Measurements from ENCODE around the gene CDH12. TPM values are rescaled to one million over a fixed set of nuclear protein-coding genes. Genes with fewer than 3 reads are reported as not detected.
"Not testable (repeated sequence)": the region's sequence is repeated elsewhere in the genome, so short reads cannot be mapped to it uniquely, and the experiment has no call there.

CDH12 gene
- total and polyA plus RNA-seq, 2 donors: 0.05 to 3.5 TPM

DNA sequence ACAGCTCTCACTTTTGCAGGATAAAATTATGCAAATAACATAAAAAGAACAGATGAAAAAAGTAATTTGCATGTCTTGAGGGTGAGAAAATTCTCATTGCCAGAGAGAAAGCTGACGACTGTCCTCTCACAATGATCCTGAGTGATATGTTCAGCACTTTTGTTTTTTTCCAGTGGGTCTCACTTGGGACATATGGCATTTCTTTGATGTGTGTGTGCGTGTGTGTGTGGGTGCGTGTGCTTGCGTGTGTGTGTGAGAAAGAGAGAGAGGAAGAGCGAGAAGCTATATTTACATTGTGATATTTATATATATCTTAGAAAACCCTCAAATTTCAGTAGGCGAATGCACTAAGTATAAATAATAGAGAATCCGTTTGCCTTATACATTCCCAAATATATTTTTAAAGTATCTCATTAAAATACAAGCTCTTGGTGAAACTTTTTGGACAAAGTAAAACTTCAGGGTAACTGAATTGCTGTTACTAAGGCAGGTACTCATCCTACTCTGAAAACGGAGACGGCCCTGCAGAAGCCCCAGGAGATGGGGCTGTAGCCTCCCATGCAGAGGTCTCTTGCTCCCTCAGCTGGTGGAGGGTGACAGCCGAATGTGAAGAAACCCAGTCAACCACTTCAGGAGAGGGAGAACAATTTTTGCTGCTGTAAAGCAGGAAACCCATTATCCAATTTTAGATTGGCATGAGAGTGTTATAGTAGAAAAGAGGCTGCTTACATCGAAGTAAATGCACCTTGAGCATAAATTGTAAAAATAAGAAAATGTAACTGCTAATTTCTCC lies 639.2 kb downstream of the CDH12 start:
- DNase-seq (ENCODE audit: extremely low spot score); H3K36me3 ChIP-seq (ENCODE audit: insufficient read depth); H3K27ac ChIP-seq (ENCODE audit: low read depth); H3K4me3 ChIP-seq (ENCODE audit: low read depth, low read length); H3K4me1 ChIP-seq (ENCODE audit: insufficient read depth): not testable (repeated sequence)
- WGBS: 57% methylated on average over 9 of the region's 11 CpGs

DNA sequence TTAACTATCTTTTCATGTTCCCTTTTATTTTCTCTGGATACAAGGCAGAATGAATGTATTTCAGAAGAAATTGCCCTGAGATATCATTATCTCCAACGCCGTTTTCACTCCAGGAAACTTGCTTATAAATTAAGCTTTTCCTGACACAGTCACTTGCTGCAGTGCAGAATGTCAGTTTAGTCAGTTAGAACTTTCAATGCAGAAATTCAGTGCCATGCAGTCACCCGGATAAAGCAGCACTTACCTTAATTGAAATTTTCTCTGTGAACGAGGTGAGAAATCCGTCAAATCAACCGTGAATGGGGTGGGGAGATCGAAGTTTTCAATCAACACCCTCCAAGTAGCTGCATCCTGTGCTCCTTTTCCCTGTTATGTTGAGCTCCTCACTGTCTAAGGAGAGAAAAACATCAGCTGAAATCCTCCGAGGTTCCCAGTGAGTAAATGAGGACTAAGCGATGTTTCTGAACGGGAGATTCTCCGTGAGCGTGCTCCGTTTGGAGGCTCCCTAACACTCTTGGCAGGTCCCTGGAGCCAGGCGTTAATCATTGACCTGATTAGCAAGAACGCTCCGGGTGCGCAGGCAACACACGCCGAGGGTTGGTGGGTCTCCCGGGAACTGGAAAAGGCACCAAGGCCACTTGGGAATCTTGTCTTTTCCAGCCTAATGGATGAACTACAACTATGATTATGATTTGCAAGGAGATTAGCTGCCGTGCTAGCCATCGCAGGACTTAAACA lies 640.7 kb downstream of the CDH12 start:
- not testable (repeated sequence) for H3K36me3 ChIP-seq (ENCODE audit: insufficient read depth); DNase-seq (ENCODE audit: extremely low spot score); H3K4me3 ChIP-seq (ENCODE audit: low read depth, low read length); H3K4me1 ChIP-seq (ENCODE audit: insufficient read depth); H3K27ac ChIP-seq (ENCODE audit: low read depth)
- WGBS: 13% methylated on average over 20 of the region's 22 CpGs

DNA sequence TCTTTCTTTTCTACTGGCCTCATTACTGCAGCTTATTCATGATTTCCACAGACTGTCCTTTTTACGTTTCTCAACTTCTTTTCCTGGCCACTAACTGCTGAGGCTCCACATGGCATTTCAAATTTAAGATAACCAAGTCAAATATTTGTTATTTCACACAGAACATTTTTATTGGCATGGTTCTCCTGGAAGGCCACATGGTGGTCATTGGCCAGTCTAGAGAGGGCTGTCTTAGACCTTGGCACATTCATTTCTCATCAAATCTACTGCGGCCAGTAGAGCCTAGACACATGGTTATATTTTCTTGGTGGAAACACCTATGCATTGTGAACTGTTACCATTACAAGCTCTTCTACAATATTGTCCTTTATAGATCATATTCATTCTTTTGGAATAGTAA lies 644.7 kb downstream of the CDH12 start:
- not testable (repeated sequence) for H3K27ac ChIP-seq (ENCODE audit: low read depth); H3K36me3 ChIP-seq (ENCODE audit: insufficient read depth); DNase-seq (ENCODE audit: extremely low spot score); H3K4me1 ChIP-seq (ENCODE audit: insufficient read depth); H3K4me3 ChIP-seq (ENCODE audit: low read depth, low read length)
- 79% methylated on average over 2 of the region's 2 CpGs for WGBS

DNA sequence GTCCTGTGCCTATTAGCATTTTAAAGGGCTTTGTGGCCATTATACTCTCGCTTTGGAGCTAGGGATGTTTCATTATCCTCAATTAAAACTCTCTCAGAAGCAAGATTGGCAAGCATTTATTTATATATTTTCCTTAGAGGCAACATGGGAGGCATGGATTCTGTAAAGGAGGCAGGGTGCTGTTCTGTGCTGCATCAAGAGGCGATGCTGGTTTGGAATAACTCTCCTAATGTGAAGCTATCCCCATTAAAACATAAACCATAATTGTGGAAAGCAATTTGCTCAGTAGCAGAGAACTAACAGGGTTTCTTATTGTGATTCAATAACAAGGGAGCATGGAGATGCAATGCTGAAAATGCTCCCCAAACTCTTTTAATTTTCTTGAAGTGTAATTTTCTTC lies 664.5 kb downstream of the CDH12 start:
- H3K36me3 ChIP-seq (ENCODE audit: insufficient read depth); H3K4me3 ChIP-seq (ENCODE audit: low read depth, low read length); H3K27ac ChIP-seq (ENCODE audit: low read depth); DNase-seq (ENCODE audit: extremely low spot score); H3K4me1 ChIP-seq (ENCODE audit: insufficient read depth): not testable (repeated sequence)
- WGBS: 93% methylated on average over 2 of the region's 2 CpGs

GRCh38 chr5:22187632-22188228 lies 665.4 kb downstream of the CDH12 start:
- not testable (repeated sequence) for H3K27ac ChIP-seq (ENCODE audit: low read depth); DNase-seq (ENCODE audit: extremely low spot score); H3K4me3 ChIP-seq (ENCODE audit: low read depth, low read length); H3K36me3 ChIP-seq (ENCODE audit: insufficient read depth); H3K4me1 ChIP-seq (ENCODE audit: insufficient read depth)
- WGBS: 61% methylated on average over 4 of the region's 4 CpGs

DNA sequence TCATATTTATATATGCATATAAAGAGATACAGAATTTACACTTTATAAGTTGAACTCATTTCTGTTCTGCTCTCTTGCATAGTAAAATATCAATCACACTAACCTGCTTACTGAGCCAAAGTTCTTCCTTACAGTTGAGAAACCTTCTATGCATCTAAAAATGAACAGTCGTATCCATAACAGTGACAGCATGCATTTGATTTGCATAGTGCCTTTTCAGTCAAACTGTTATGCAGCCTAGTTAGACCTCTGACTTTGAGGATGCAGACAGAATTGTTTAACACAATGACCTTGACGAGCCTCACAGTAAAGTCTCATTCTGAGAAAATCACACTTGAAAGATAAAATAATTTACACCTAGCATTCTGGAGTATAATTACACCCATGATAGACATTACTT lies 683.9 kb downstream of the CDH12 start:
- 59% methylated on average over 2 of the region's 2 CpGs for WGBS

DNA sequence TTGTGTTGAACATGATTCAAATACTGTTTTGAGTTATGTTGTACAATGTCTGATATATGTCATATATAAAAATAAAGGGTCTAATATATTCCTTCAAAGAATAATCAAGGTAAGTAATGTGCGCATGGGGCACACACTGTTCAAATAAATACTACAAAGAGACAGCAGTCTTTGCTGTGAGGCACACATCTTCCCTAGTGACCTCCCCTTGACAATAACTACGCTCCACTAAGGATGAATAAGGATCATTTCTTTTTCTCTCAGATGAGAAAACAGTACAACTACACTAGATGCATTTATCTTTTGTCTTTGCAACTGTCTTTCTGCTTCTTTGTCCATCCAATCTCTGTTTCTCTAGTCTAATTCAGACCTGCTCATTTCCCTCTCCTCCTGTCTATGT lies 684.4 kb downstream of the CDH12 start:
- not testable (repeated sequence) for H3K27ac ChIP-seq (ENCODE audit: low read depth); H3K4me1 ChIP-seq (ENCODE audit: insufficient read depth); H3K4me3 ChIP-seq (ENCODE audit: low read depth, low read length); H3K36me3 ChIP-seq (ENCODE audit: insufficient read depth); DNase-seq (ENCODE audit: extremely low spot score)
- no CpG with 5 or more reads among the region's 2 CpGs for WGBS

More for the DNA sequence above, 683.9 kb downstream of the CDH12 start:
- not testable (repeated sequence) for H3K4me1 ChIP-seq (ENCODE audit: insufficient read depth); DNase-seq (ENCODE audit: extremely low spot score); H3K36me3 ChIP-seq (ENCODE audit: insufficient read depth); H3K4me3 ChIP-seq (ENCODE audit: low read depth, low read length); H3K27ac ChIP-seq (ENCODE audit: low read depth)

DNA sequence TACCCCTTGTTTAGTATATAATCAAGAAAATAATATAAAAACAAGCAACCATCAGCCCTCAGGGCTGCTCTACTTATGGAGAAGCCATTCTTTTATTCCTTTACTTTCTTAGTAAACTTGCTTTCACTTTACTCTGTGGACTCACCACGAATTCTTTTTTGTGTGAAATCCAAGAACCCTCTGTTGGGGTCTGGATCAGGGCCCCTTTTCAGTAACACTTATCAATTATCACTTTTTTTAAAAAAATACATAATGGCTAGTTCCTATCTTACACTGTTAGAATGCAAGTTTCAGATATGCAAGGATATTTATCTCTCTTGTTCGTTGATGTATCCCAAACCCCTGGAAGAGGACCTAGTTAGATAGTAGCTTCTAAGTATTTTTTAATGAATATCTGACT lies 687.2 kb downstream of the CDH12 start:
- WGBS: 75% methylated on average over 2 of the region's 2 CpGs
- DNase-seq (ENCODE audit: extremely low spot score); H3K4me1 ChIP-seq (ENCODE audit: insufficient read depth); H3K27ac ChIP-seq (ENCODE audit: low read depth); H3K36me3 ChIP-seq (ENCODE audit: insufficient read depth); H3K4me3 ChIP-seq (ENCODE audit: low read depth, low read length): not testable (repeated sequence)

DNA sequence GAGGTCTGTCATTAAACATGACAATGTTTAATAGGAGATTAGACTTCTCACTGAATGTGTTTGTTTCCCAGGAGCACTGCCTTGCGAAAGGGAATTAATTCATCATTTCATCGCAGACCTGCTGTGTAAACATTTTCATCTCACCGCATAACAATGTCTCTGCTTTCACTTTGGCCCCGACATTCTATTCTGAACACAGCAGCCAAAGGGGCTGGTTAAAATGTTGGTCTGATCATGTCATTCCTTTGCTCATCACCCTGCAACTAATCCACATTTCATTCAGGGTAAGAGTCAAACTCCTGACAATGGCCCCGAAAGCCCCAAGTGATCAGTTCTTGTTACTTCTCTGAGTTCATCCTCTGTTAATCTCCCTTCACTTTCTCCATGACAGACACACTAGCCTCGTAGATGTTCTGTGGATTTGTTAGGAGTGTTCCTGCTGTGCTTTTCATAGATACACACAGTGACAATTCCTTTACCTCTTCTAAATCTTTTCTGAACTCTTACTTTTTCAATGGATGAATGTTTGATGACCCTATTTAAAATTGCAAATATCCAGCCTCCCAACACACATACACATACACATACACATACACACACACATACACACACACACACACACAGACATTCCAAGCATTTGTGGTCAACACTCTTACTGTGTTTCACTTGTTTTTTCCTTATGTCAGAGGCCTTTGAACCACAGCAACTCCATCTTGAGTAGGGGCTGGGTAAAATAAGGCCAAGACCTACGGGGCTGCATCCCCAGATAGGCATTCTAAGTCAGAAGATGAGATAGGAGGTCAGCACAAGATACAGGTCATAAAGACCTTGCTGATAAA lies 688.0 kb downstream of the CDH12 start:
- not testable (repeated sequence) for DNase-seq (ENCODE audit: extremely low spot score); H3K36me3 ChIP-seq (ENCODE audit: insufficient read depth); H3K4me1 ChIP-seq (ENCODE audit: insufficient read depth); H3K27ac ChIP-seq (ENCODE audit: low read depth); H3K4me3 ChIP-seq (ENCODE audit: low read depth, low read length)
- 42% methylated on average over 4 of the region's 7 CpGs for WGBS

- DNase-seq (ENCODE audit: extremely low spot score): not testable (repeated sequence)
Observed at GRCh38 chr5:22156953-22157352, 696.2 kb downstream of the CDH12 start.

GRCh38 chr5:22154779-22155178 lies 698.4 kb downstream of the CDH12 start:
- not testable (repeated sequence) for H3K4me3 ChIP-seq (ENCODE audit: low read depth, low read length); H3K27ac ChIP-seq (ENCODE audit: low read depth); DNase-seq (ENCODE audit: extremely low spot score); H3K36me3 ChIP-seq (ENCODE audit: insufficient read depth); H3K4me1 ChIP-seq (ENCODE audit: insufficient read depth)
- 57% methylated on average over 2 of the region's 2 CpGs for whole genome bisulfite sequencing

More at GRCh38 chr5:22156953-22157352, 696.2 kb downstream of the CDH12 start:
- not testable (repeated sequence) for H3K27ac ChIP-seq (ENCODE audit: low read depth); H3K36me3 ChIP-seq (ENCODE audit: insufficient read depth); H3K4me3 ChIP-seq (ENCODE audit: low read depth, low read length); H3K4me1 ChIP-seq (ENCODE audit: insufficient read depth)
- WGBS: no CpG with 5 or more reads among the region's 1 CpG

DNA sequence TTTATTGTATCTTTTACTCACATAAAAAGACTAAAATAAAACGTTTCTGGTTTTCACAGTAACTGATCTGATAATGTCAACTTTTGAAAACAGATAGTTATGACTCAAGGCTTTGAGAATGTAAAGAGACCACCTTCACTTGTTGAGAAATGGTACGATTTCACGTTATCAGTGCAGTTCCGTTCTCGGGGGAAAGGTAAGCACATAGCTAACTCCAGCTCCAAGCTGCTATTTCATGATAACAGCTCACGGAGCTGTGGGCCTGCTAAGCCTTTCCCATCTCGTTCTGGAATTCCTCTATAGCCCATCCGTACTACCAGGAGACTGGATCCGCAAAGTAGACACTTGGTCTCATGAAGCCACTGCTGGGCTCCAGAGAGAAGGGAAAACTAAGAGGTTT lies 701.3 kb downstream of the CDH12 start:
- not testable (repeated sequence) for DNase-seq (ENCODE audit: extremely low spot score); H3K4me1 ChIP-seq (ENCODE audit: insufficient read depth); H3K27ac ChIP-seq (ENCODE audit: low read depth); H3K36me3 ChIP-seq (ENCODE audit: insufficient read depth); H3K4me3 ChIP-seq (ENCODE audit: low read depth, low read length)
- WGBS: 36% methylated on average over 9 of the region's 9 CpGs

DNA sequence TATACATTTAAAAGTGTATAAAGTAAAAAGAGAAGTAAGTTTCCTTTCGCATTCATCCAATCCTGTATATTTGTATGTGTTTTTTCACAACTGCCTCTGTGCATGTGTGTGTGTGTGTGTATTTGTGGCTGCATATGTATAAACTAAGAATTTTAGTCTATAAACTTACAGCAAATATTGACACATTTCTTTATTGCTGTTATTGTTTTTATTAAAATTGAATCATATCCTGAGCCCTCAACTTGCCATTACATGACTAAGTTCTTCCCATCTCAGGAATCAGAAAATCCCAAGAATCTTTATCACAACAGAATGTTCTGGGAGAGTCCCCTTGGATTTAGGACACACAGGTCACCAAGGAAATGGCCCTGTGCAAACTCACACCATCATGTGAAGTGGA lies 712.7 kb downstream of the CDH12 start:
- DNase-seq (ENCODE audit: extremely low spot score); H3K27ac ChIP-seq (ENCODE audit: low read depth); H3K36me3 ChIP-seq (ENCODE audit: insufficient read depth); H3K4me3 ChIP-seq (ENCODE audit: low read depth, low read length); H3K4me1 ChIP-seq (ENCODE audit: insufficient read depth): not testable (repeated sequence)
- 84% methylated on average over 1 of the region's 1 CpG for WGBS
